CD4-positive, alpha-beta T cell treated with Interleukin-10 for 1 hour (primary cell): ENCODE data around the gene BCL2.
"Not testable (repeated sequence)": the region's sequence is repeated elsewhere in the genome, so short reads cannot be mapped to it uniquely, and the experiment has no call there.

Experiments
- DNase-seq: peaks from one replicate; pipeline ENCODE4 v3.0.0-alpha.2; 2020

Gene BCL2

DNA sequence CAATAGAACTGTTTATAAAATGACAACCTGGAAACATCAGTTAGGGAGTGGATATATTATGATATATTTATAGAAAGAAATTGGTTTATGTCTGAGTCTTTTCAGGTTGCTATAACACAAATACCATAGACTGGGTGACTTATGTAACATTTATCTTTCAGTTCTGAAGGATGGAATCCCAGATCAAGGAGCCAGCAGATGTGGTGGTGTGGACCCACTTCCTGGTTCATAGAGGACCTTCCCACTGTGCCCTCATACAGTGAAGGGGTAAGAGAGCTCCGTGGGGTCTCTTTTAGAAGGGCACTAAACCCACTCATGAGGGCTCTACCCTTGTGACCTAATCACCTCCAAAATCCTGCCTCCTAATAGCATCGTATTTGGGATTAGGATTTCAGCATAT lies 86.7 kb downstream of the BCL2 start:
- no peak for DNase-seq

DNA sequence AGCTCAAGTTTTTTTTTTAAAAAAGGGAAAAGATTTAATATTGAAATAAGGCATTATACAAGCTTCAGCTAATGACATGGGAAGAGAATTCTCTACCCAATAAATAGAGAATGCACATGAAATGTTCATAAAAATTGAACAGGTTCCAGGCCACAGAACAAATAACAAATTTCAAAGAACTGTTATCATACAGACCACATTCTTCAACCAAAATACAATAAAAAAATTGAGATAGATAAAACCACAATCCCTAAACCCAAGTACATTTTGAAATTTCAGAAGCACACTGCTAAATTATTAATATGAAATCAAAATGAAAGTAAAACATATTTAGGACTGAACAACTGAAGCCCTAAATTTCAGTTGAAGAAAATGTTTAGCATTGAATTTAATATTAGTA lies 89.6 kb downstream of the BCL2 start:
- no peak for DNase-seq

DNA sequence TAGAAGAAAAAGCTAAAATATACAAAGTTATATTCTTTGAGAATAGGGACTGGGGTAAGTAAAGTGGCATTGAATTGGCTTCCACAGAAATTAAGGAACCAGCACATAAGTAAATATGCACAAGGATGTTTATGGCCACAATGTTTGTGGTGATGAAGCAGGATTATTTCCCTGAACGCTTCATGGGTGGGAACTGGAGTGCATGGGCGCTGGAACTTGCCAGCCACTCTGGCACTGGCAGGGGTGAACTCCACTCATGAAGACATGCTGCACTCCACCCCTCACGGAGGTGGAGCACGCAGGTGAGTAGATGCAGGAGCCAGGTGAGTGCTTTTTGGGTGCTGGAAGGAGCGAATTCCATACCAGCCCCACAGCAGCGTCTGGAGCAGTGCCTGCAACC lies 94.1 kb downstream of the BCL2 start:
- no peak for DNase-seq

DNA sequence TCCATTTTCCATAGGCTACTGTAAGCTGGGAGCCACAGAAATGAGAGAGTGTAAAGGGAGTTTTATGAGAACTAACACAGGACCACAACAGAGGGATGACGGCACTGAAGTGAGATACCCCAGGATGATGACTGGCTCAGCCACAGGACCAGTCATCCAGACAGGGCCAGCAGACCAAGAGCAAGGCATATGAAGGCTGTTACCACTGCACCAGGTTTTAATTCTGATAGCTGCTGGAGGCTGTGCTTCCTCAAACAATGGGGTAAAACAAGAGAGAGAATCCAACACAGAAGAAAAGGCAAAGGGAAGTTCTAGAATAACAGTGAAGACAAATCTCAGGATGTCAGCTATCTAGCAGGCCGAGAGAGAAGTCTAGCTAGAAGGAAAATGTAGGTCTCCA lies 94.9 kb downstream of the BCL2 start:
- peak; percentile 27 for DNase-seq

DNA sequence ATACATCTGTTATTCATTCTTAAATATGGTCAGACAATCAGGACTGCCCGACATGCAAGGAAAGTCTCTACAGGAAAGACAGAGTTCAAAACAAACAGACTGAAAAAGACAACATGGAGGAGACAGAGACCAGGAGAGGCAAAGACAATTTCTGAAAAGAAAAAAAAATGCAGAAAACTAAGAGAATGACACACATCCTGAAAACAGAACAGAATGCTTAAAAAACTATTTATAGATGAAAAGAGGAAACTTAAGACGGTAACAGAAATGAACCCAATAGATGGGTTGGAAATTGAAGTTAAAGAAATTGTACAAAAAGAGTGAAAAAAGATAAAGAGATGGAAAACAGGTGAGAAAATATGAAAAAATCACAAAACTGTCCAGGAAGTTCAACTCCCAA lies 95.7 kb downstream of the BCL2 start:
- no peak for DNase-seq

DNA sequence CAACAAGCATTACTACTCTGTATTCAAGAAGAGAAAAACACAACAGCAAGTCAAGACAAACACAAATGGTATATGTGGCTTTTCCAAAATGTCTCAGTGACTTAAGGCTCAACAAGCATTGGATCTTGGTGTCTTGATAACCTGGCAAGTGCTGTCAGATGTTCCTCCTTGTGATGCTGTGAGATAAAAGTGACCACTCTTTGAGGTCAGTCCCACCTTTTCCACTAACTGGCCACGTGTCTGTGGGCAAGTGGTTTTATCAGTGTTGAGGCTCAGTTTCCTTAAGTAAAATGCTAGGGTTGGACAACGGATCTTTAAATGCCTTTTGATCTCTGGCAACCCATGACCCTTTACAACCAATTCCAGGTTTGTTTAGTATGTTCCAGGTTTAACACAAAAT lies 98.7 kb downstream of the BCL2 start:
- no peak for DNase-seq

DNA sequence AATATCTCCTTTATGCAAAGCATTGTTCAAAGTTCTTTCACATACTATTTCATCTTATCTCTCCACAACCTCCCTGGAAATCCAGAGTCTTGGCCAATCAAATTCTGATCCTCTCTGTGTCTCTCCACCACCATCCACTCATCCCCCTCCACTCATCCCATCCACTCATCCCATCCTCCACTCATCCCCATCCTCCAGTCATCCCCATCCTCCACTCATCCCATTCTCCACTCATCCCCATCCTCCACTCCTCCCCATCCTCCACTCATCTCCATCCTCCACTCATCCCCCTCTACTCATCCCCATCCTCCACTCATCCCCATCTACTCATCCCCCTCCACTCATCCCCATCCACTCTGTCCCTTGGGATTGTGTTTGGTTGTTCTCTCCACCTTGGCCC lies 101.1 kb downstream of the BCL2 start:
- no peak for DNase-seq

DNA sequence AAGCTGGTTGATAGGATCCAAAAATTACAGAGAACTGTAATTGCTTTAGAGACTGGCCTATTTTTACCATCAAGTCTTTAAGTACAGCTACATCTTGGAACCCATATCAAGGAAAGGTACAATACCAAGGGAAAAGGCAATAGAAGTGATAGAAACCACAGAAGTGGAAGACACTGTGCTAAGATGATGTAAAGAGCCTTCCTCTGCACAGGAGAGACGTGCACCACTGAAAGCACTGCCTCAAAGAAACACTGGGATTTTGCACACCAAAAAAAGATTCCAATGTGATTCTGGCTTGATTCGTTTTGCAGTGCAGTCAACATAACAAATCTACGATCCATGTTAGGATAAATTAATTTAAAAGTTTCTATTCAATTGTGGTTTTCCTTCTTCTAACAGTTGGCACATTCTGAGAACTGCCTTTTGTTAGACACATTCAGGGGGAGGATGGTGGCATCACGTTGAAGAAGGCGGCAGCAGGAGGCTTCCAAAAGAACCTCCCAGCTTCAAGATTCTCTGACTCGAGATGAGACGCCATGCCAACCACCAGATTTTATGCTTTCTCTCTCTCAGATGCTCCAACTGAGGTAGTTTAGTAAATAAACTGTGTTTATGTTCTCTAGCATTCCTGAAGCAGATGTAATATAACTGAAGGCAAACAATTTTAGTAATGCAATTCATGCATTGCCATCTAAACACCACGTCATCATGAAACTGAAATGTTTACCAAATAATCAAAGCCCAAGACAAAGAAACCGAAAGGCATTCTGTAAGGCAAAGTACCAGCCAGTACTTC lies 102.9 kb downstream of the BCL2 start:
- DNase-seq: peak; percentile 47

DNA sequence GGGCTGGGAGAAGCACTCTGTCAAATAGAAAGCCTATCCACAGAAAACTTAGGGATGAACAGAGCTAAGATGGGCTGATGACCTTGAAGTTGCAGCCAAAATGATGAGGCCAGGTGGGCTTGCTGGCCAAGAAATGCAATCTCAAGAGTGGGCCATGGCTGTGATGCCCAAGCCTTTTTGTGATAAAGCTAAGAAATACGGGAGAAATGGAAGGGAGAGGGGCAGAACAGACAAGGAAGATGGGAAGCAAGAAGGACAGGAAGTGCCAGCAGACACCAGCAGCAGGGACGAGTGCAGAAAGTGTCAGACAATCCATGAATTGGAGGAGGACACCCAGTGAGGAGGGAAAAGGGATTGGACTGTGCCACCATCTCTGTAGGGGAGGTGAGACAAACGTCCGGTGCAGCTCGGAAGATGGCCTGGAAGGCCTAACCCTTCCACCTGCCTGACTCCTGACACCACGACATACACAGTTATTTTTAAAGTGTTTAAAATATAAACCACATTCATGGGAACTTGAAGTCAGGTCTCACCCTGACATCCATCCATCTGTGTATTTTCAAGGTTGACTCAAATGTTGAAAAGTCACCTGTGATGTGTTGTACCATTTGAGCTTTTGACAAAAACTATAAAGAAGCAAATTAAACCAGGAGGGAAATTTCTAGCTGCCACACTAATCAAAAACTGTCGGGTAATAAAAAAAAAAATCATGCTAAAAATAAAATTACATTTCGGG lies 105.5 kb downstream of the BCL2 start:
- no peak for DNase-seq

DNA sequence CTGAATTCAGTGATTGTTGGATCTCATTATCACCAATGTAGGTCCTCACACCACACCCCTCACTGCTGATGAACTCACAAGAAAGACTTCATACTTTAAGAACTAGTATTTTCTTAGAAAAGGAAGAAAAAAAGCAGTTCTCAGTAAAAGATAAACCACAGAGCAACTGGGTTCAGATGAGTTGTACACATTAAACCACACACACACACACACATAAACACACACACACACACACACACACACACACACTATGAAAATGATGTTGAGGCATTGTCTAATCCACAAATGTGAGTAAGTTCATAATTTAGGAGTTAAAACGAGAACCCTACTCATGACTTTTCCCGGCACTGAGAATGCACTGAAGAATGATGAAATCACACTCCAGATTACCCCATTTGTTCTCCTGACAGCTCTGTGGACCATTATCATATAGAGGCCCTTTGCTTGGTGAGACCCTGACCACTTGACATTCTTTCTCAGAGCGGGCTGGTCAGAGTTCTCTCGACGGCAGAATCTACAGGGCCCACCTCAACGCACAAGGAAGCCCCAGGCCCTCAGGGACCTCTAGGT lies 106.2 kb downstream of the BCL2 start:
- DNase-seq: peak; percentile 63

DNA sequence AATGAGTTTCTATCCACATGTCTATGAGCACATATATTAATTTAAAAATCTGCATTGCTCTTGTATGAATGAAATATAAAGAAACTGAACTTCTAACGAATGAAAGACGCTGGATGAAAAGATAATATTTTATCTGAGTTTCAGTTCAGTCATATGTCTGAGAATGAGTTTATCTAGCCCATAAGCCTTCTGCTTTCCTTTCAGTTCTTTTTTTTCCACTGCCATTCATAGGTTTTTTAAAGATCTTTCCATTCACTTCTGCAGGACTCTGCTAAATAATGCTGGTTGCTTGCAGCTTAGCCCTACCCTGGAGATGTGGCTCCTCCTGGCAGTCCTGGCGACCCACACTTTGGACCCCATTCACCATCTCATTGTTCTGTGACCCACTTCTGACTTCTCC lies 109.0 kb downstream of the BCL2 start:
- DNase-seq: no peak

DNA sequence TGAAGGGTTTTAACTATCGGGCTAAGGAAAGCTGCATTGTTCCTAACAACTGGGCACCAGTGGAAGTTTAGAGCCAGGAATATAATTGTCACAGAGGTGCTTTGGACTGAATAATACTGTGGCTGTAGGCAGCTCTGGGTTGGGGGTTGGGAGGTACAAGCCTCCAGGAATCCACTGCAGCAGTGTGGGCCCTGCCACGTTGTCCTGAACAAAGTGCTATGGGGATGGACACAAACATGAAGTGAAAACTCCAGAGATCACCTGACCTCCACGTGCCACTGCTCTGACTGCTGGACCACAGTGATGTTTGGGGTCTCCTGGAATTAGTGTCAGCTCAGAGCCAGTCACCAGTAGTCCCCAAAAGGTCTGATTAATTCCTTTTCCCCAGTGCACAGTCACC lies 110.9 kb downstream of the BCL2 start:
- DNase-seq: no peak

DNA sequence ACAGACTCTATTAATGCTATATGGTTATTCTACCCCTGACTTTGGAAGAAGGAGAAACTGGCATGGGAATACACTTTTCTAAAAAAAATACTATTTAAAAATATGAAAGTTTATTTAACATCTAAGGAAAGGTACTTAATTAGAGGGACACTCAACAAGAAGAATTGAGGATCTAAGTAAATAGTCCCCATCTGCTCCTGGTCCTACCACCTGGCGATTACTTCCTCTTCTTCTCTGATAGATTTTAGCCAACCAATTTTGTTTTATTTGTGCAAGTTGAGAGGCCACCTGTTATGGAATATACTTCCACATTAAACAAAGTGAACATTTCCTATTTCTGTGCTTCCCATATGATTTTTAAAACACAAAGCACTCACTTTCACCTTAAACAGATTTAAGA lies 111.7 kb downstream of the BCL2 start:
- DNase-seq: no peak

DNA sequence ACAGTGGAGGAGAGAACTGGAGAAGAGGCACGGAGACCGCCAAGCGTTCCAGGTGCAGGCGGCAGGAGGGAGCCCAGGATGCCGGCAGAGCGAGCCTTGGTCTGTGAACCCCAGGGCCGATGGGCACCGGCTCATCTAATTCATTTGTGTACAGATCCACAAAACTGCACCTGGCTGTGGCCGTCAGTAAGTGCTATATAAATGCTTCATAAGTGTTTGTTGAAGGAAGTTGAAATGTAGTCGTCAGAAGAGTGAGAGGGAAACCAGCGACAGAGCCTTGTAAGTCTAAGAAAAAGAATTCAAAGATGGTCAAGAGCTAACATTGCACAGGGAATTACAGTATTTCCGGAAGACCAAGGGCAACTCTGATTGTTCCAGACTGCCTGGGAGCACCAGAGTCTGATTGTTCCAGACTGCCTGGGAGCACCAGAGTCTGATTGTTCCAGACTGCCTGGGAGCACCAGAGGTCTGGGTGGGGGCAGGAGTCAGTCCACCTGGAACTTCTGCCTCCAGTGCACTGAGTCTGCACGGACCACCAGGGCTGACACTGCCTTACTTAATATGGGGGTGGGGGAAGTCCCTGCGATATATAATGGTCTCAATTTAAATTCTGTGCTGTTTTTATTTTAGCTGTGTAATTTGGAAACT lies 112.3 kb downstream of the BCL2 start:
- DNase-seq: no peak

DNA sequence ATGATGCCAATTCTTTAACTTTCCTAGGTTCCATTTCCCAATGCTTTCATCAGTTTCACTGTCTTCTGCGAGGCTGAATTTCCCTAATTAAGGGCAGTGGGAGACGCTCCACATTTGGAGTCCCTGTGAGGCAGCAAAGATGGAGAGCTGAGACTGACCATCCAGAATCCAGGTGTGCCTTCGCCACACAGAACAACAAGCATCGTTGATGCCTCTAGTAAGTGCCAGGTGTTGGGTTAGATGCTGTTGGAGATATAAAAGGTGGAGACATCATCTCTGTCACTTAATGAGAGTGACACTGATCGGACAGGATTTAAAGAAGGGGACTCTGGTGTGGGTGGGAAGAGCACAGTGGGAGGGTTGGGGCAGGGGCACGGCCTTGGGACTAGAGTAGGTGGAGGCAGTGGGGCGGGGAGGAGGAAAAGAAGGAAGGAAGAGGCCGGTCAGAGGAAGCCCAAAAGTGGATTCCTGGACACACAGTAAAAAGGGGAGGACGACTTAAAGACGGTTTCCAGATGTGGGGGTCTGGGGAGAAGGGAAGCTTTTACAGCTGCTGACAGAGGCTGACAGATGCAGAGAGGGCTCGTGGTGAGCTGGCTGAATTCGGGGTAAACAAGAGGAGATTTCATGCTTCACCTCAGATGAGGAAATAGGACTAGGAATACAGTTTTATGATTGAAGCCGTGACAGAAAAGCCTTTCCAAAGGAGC lies 113.0 kb downstream of the BCL2 start:
- no peak for DNase-seq

DNA sequence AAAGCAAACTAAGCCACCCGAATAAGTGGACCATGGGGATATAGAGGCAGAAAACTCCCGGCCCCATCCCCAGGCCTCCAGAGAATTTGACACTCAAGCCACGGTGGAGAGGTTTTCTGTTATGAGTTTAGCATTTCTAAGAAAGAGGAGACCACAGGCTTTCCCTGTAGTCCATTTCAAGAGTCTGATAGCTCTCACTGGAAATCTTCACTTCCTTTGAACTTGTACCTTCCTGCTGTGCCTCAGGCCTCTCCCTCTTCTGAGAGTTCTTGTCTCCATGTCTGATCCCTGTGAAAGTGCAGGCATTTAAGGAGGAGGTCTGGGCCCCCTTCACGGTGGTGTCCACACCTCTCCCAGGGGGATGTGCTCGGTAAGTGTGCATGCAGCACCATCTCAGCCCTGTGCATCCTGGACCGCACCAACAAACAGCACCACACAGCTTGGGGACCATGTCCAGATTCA lies 113.7 kb downstream of the BCL2 start:
- DNase-seq: no peak

DNA sequence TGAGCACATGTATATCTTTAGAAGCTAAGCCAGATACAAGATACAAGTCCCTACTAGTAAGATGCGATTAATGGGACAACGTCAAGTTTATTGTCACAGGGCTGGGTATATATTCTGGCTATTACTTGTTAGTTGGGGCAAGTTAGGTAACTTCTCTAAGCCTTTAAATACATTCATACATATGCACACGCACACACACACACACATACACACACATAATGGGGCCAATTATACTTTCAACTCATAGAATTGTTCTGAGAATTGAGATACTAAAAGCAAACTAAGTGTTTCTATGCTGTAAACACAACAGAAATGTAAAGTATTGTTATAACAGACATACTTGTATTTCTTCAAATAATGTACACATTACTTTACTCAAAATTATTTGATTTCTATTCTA lies 116.1 kb downstream of the BCL2 start:
- DNase-seq: no peak

DNA sequence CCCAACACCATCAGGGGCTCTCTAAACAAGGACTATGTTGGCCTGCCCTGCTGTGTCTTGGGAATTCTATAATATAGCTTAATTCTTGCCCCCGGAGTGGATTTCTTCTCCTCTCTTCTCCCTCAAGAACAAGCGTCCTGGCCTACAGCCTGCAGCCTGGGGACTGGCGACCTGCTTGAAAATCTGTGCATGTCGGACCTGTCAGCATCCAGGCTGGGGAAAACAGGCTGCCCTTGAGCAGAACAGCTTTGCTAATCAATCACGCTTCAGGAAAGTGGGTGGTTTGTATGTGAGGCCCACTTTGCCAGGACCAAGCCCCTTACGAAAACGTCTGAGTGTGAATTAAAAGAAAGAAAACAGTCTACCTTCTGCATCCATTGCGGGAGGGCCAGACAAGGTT lies 116.7 kb downstream of the BCL2 start:
- no peak for DNase-seq

DNA sequence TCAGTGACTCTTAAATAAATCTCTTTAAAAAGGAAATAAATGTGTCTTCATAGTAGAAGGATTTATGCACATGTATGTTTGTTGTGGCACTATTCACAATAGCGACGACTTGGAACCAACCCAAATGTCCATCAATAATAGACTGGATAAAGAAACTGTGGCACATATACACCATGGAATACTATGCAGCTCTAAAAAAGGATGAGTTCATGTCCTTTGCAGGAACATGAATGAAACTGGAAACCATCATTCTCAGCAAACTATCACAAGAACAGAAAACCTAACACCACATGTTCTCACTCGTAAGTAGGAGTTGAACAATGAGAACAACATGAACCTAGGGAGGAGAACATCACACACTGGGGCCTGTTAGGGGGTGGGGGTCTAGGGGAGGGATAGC lies 118.1 kb downstream of the BCL2 start:
- DNase-seq: not testable (repeated sequence)

DNA sequence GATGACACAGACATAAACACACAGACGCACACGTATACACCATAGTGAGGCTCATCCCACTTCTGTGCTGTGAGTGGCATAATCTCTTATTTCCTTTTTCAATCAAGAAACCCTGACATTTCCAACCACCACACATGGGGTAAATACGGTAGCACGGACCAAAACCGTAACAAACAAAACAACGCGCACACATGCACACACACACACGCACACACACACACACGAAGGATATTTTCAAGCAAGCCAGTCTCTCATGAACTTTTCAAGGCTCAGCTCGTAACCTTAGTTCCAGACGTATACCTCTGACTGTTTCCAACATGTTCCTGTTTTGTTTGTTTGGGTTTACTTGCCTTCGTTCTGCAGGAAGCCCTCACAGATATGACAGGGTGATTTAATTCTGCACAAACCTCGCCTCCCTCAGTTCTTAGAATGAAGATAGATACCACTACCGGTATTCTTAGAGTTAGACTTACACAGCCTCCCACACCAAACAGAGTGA lies 119.8 kb downstream of the BCL2 start:
- DNase-seq: peak; percentile 66

DNA sequence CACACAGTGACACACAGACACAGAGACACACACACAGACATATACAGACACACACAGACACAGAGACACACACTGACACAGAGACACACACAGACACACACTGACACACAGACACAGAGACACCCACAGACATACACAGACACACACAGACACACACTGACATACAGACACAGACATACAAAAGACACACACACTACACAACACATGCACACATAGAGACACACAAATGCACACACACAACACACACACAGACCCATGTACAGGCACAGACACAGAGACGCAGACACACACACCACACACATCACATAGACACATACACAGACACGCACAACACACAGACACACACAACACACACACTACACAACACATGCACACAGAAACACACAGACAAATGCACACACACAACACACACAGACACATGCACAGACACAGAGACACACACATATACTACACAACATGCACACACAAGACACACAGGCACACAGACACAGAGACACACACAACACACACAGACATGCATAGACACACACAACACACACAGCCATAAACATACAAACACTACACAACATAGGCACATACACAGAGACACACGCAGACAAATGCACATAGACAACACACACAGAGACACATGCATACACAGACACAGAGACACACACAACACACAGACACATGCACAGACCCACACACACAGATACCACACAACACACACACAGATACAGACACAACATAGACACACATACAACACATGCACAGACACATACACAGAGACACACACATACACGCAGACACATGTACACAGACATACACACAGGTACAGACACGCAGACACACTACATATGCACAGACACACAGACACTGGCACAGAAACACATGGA lies 120.5 kb downstream of the BCL2 start:
- DNase-seq: no peak
